GM21619 (cell line): Measurements from ENCODE around the gene ZBP1.

ENCODE experiments used
- ATAC-seq: cut with Tn5 transposase; IDR thresholded peaks from one replicate; pipeline ENCODE4 v1.9.1; 2021; ENCODE audit not compliant: unreplicated experiment

The ZBP1 gene, protein sequence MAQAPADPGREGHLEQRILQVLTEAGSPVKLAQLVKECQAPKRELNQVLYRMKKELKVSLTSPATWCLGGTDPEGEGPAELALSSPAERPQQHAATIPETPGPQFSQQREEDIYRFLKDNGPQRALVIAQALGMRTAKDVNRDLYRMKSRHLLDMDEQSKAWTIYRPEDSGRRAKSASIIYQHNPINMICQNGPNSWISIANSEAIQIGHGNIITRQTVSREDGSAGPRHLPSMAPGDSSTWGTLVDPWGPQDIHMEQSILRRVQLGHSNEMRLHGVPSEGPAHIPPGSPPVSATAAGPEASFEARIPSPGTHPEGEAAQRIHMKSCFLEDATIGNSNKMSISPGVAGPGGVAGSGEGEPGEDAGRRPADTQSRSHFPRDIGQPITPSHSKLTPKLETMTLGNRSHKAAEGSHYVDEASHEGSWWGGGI

DNA sequence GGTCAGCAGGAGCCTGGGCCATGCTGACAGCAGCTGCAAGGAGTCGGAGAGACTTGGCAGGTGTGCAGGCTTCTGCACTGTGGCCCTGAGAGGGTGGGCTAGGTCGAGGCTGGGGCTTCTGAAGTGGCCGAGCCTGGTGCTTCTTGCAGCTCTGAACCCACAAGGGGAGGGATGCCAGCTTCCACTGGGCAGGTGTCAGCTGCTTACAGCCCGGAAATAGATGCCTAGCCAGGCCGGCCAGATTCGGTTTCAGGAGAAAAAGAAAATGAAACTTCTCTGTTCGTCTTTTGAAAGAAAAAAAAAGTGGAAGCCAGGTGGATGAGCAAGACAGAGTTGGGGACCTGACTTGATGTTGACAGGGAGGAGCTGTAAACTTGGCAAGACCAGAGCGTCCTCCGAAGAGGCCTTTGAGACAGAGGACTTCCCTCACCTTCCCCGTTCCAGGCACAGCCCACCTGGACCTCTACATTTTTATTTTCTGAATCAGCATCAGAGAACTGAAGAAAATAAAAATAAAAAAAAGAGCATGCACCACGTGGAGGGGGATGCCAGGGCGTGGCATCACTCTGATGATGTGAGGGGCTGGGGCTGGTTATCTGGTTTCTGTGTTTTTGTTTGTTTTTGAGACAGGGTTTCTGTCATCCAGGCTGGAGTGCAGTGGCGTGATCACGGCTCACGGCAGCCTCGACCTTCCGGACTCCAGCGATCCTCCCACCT, at the start of gene ZBP1:
Gene ZBP1 (minus strand): TSS at position 153 of the 717 bp plus-strand sequence. CDS start 131 bp downstream, at position 22.
- peak; percentile 52 for ATAC-seq

DNA sequence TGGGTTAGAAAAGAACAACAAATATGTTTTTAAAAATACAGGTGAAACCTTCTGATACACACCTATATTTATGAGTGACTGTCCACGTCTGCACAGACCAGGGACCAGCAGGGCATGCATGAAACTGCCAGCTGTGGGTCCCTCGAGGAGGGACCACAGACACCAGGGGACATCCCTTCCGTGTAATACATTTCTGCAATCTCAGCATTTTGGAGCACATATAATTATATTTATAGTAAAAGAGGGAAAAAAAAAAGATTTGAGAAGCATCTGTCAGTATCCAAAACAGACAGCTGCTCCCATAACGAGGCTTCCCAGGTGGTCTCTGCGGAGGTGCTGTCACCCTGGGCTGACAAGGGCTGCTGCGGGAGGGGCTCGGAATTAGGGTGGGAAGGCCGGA, 49.4 kb upstream of the ZBP1 start:
- no peak for ATAC-seq

DNA sequence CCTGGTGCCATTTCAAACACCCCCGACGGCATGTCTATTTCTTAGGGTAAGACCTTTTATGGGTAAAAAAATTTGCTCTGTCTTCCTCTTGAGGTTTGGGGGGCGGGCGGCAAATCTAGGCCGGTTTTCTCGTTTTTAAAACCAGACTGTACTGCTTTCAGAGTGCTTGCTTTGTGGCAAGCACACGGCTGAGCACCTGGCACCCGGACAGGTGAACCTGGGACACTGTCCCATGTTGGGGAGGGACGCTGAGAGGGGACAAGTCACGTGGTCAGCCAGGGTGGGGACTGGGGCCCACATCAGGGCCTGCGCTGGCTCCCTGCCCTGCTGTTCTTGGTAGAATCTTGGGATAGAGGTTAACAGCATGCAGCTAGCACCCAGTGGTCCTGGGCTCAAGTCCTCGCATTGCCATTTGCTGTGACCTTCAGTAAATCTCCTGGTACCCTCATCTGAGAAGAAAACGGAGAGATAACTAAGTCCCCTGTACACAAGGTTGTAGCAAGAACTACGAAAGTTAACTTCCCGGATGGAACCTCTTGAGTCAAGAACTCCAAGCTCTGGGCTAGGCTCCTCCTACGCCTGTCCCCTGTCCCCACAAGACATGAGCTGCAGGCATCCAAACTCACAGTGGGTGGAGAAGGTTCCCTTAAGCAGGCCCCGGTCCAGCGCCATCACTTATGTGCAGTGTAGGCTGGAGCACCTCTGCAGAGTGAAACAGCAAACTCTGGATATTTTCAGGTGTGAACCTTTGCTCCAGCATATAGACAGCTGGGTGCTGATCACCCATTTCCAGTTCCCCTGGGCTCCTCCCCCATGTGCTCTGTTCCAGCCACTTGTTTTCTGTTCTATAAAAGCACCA, 47.9 kb upstream of the ZBP1 start:
- ATAC-seq: no peak

DNA sequence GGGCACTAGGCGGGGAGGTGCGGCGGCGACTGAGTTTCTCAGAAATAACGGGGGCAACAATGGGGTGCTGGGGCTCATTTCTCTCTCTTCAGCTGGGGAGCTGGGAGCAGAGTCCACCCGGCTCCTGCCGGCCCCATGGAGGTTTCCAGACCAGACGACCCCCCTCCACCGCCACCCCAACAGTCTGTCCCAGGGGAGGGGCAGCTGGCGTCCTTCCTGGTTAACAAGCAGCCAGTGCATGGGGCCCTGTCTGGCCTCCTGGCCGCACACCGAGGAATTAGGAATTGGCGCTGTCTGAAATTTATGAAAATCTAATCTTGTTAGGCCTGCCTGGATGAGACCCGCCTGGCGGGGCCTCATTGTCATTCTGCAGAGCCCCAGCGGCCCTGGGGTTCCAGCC, 47.2 kb upstream of the ZBP1 start:
- ATAC-seq: no peak

DNA sequence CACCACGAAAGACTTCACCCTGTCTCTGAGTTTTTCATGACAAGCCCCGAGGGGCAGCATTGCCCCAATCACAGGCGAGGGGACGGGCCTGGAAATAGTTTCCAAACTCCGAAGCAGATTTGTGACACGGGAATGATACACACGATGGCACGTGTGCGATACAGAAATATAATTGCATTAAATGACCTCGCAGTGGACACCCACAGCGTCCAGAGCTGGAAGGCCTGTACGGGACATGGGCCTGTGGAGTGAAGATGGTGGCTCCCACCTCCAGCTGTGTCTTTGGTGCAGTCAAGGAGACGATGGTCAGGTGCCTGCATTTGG, 46.6 kb upstream of the ZBP1 start:
- ATAC-seq: no peak

DNA sequence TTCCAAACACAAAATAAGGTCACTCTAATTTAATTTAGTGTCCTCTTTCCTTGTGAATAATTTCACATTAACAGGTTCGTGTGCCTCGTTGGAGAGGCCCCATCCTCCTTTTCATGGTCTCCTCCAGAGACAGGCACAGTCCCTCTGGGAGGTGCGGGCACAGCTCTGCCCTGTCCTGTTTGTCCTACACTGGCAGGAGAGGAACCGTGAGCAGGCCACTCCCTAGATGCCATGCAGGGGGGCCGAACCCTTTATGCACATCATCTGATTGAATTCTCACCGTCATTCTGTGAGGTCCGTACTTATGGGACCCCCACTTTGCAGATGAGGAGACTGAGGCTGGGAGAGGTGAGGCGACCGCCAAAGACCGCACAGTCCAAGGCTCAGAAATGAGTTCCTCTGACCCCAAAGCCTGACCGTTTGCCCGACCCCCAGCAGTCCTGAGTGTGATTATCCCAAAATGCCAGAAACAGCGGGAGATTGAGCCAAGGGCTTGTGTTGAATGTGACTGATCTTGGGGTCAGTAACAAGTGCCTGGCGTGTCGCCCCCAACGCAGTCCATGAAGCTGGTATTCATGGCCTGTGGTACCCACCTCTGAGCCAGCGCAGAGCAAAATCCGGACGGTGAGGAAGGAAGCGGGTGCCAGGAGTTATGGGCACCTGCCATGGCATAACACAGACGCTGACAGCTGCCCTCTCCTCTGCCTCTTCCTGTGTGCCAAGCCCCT, 46.0 kb upstream of the ZBP1 start:
- no peak for ATAC-seq

DNA sequence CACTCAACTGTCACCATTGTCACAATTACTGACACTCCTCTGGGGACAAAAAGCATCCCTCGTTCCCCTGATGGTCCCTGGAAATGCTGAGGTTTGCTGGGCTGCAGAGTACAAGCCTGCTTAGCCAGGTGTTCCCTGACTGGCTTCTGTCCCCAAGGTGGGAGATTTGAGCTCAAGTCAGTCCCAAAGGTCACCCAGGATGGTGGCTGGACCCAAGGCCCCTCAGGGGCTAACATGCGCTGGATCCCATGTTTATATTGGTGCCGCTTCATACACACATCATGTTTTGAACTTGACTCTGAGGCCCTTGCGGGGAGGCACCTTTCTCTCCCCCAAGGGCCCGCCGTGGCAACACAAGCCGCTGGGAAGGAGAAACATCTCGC, 45.4 kb upstream of the ZBP1 start:
- ATAC-seq: no peak

DNA sequence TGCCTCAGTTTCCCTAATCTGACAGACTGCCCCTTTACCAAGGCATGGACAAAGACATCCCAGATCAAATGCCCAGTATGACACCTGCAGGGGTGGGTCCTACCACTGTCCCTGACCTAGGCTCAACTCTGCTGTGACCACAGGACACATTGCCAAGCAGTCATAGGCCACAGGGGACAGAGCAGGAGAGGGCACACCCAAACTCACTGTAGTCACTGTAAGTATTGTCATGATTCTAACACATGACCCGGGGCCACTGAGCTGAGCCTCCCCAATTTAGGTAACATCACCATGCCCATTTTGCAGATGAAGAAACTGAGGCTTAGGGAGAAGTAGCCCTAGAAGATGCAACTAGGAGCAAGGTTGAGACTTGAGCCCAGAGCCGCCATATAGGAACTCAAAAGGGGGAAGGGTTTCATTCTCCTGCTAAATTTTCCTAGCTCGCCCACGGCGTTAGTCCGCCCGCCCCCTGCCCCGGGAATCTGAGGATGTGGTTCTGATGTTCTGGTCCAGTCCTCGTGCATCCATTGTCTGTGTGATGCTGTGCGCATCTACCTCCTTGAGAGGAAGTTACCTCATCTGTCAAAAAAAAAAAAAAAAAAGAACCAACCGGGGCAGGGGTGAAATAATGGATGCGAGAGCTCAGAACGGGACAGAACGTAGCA, 44.8 kb upstream of the ZBP1 start:
- no peak for ATAC-seq

DNA sequence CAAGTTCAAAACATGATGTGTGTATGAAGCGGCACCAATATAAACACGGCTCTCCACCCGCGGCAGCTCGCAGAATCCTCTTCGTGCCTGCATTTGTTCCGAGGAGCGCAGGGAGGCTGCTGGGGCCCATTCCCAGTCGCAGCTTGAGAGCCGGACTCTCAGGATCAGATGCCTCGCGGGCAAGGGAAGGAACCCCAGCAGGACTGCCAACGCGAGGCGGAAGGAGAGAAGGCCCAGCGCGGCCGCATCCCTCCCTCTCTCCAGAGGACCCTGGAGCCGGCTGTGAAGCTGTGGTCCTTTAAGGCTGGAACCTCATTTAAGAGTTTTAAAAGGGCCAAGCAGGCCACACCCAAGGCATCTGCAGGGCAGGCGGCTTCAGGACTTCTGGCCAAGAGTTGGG, 44.2 kb upstream of the ZBP1 start:
- no peak for ATAC-seq

DNA sequence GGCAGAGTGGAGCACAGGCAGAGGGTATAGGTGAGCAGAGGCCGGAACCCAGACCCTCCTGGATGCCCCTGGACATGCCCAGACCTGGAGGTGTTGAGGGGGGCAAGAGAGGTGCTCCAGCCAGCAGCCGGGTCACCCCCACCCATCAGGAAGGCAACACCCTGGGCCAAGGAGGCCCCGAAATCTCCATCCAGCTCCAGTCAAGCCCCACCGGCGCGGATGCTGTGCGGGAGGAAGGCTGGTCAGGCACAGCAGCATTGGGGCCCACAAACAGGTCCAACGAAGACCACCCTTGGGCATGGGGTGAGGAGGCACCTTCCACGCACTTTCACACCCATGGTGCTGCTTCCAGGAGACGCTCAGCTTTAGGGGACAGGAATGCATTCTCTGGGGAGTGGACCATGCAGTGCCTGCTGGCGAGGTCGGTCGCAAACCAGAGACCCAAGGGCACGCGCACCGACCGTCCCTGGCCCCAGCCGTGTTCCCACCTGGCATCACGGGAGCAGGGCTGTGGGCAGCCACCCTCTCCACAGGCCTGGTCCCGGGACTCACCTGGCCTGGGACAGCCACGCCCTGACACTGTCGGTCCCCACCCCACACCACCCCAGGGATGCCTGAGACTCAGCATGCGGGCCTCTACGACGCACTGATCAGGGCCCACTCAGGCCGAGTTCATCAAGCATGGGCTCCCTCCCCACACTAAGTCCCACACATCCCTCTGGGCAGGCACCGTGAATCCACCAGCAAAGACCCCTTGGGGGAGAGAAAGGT, 43.6 kb upstream of the ZBP1 start:
- no peak for ATAC-seq

DNA sequence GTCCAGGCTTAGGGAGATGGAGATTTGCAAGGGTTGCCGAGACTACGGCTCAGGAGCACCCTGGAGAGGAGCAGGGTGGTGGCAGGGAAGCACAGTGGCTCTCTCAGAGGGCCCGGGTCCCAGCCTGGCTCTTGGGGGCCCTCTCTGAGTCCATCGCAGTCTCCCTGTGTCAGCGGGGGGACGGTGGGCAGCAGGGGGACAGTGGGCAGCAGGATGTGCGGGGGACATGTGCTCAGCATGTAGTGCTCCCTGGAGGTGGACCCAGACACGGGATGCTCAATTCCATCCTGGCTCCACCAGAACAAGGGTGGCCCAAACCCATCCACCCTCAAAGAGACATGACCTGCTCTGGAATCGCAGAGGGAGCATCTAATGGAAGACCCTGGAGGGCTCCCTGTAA, 43.0 kb upstream of the ZBP1 start:
- ATAC-seq: no peak

DNA sequence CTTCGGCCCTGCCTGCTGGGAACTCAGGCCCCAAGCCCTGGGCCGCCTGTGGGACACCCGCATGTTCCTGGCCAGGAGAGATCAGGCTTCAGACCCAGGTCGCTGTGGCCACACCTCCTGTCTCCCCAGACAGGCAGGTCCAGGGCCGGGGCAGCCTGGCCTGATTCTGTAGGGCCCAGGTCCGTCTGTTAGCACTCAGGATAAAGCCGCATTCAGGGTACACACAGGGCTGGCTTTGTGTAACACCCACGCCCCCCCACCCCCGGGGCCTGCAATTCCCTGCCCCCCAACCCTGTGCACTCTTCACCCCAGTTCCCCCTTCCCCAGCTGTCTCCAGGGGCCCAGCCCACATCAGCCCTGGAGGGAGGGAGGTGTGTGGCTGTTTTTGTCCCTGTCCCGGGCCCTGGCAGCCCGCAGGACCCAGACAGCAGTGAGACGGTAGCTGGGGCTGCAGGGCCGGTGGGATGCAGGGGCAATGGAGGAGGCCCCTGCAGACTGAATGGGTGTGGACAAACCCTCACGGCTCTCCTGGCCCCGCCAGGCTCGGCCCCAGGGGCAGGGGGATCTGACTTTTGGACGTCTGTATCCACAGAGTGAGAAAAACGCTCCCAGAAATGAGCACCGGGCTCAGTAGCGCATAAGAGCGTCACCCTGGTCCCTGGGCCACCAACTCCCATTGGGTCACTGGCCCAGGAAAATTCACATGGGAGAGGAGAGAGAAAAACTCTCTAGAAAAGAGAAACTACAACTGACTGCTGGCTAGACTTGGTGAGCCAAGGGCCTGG, 42.4 kb upstream of the ZBP1 start:
- no peak for ATAC-seq

DNA sequence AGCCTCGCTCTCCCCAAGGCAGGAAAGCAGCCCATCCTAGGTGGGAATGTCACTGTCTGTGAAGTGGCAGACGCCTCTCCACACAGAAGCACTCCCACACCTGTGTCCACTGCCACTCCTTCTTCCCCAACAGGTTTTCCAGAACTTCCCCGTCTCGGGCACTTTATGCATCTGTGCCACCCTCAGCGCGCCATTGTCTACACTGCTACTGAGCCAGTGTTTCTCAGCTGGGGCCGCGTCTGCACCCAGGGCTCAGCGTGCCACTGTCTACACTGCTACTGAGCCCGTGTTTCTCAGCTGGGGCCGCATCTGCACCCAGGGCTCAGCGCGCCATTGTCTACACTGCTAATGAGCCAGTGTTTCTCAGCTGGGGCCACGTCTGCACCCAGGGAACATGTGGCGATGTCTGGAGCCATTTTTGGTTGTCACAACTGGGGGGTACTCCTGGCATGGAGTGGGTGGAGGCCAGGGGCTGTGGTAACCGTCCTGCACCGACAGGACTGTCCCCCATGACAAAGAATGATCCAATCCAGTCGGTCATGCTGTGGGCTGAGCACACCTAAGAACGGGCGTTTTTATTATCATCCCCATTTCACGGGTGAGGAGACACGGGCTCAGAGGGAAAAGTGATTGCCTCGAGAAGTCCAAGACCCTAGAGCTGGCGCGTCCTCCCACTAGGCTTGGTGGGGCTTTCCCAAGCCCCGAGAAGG, 41.7 kb upstream of the ZBP1 start:
- no peak for ATAC-seq

DNA sequence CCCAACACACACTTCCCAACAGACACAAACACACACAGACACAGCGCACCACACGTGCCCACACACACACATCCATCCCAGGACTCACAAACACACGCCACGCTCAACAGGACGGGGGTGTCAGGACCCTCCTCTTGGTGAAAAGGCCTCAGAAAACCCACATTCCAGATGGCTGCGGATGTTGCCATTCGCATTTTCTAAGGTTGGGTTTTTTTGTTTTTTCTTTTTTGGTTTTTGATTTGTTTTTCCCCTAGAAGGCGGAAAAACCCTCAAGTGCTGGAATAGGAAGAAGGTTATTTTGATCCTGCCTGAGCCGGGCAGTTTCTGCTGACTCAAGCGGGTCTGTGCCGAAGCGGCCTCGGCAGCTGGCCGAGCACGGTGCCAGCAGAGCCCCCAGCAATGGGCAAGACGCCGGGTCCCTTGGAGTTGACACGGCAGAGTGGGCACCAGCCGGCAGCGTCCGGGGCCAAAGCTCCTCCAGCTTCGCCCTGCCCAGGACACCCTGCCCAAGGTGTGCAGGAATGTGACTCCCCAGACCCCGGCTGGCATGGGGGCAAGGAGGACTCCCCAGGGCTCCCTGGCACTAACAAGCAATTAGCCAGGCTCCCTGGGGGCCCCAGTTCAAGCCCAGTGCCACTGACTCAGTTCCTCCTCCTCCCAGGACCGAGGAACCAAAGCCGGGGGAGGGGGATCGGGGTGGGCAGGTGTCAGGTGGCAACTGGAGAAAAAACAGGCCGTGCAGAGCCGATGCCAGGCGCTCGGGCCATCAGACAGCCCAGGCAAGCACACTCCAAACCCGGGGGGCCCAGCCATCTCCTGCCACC, 40.9 kb upstream of the ZBP1 start:
- no peak for ATAC-seq

DNA sequence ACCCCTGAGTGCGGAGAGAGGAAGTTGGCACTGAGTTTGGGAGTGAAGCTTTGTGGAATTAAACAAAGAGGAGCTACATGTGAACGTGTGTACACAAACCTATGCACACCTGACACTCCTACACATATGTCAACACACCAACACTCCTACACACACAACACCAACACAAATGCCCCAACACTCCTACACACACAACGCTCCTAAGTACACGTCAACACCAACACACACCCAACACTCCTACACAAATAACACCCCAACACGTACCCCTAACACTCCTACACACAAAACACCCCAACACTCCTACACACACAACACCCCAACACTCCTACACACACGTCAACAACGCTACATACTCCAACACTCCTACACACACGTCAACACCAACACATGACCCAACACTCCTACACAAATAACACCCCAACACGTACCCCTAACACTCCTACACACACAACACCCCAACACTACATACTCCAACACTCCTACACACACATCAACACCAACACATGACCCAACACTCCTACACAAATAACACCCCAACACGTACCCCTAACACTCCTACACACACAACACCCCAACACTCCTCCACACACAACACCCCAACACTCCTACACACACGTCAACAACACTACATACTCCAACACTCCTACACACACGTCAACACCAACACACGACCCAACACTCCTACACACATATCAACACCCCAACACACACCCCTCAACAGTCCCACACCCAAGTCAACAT, 40.1 kb upstream of the ZBP1 start:
- no peak for ATAC-seq

DNA sequence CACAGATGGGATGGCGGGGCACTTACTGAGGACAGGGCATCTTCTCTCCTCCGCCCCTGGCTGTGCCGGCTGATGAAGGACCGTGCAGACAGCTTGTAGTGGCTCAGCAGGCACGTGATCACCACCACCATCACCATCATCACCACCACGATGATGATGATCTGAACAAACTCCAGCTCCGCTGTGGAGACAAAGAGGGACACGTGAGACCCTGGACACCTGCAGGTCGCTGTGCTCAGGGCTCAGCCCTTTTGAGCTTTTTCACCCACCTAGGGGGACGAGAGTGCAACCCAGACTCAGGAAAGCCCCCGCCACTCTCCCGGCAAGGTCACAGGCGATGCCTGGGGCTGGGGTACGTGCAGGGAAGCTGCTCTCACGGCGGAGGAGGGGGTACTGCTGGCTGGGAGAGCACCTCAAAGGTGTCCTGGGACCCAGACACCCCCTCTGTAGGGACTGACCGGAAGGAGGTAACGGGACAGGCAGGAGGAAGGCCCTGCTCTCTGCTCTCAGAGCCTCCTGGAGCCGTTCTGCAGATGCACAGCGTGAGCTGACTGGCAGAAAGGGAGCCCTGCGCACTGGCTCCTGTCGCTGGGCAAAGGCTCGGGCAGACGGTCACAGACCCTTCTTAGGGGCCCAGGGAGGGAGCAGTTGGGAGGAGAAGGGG, 39.4 kb upstream of the ZBP1 start:
- ATAC-seq: no peak
